HG03103 (cell line): ENCODE results near the gene ZNF22.
"Not testable (repeated sequence)": the region's sequence is repeated elsewhere in the genome, so short reads cannot be mapped to it uniquely, and the experiment has no call there.

Source experiments
- ATAC-seq: cut with Tn5 transposase; IDR thresholded peaks from one replicate; pipeline ENCODE4 v1.9.1; 2021; ENCODE audit warnings: low read depth; ENCODE audit not compliant: unreplicated experiment

ZNF22 gene

DNA sequence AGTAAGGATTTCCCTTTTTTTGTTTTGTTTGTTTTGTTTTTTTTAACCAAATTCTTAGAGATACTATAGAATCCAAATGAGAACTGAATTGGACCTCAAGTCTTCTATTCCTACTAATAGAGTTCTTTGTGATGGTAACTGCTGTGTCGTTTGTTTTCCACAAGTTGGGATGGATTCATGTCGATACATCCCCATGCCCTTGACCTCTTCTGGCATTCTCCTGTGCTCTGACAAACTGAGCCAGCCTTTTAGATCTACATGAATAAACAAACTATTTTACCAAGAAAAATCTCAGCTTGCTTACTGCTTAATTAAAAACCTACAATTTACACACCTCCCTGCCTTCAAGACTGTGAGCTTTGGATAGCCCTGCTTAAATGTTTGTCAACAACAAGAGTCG, 3.9 kb downstream of the ZNF22 start:
- ATAC-seq: no peak

DNA sequence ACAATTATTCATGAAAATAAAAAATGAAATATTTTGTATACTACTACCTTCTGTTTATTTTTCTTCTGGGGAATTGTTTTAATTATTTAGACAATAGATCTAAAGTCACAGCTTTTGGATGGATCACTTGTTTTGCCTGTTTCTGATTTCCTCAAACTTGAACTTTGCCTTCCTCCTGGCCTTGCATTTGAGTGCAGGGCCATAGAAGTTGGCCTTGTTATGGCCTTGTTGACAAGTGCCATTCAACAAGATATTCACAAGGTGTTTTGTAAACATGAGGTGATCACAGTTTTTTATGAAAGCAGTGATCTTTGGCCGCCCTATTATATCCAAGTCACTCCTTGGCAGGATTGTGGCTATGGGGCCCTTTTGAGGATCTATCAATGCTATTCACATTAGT, 4.6 kb downstream of the ZNF22 start:
- ATAC-seq: no peak

GRCh38 chr10:45006276-45007030, 5.7 kb downstream of the ZNF22 start:
- ATAC-seq: no peak

- ATAC-seq: peak; percentile 89
These were observed 7.9 kb downstream of the ZNF22 start for GRCh38 chr10:45008524-45009161.

GRCh38 chr10:45014557-45014956, 13.8 kb downstream of the ZNF22 start:
- ATAC-seq: not testable (repeated sequence)

DNA sequence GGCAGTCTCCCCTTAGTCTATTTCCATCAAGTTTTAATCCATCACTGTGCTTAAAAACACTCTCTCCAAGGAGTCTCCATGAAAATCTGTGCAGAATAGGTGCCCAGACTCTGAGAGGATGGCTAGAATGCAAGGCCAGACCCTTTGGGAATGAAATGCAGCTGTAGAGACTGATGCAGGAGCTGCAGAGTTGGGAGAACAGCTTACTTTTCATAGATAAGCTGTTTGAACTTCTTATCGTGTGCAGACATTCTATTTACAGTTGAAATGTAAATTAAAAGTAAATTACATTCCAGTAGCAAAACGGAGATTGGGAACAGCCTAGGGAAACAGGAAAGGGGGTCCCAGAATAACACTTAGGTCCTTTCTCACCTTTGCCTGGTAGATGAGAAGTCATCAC, 14.9 kb downstream of the ZNF22 start:
- no peak for ATAC-seq

- ATAC-seq: no peak
These were observed 22.7 kb downstream of the ZNF22 start for GRCh38 chr10:45023426-45023825.

DNA sequence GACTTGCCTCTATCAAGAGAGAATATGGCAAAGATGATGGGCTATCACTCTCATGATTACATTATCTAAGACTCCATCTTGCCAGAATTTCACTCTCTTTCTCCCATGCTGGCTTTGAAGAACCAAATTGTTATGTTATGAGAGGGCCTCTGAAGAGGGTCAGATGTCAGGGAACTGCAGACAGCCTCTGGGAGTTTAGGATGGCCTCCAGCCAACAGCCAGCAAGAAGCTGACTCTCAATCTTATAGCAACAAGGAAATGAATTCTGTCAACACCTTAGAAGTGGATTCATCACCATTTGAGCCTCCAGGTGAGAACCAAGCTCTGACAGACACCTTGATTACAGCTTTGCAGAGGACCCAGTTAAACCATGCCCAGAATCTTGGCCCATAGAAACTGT, 33.6 kb downstream of the ZNF22 start:
- no peak for ATAC-seq

- ATAC-seq: no peak
These were observed 35.0 kb downstream of the ZNF22 start for GRCh38 chr10:45035673-45036072.

- ATAC-seq: no peak
These were observed 40.3 kb downstream of the ZNF22 start for GRCh38 chr10:45040921-45041542.

- ATAC-seq: no peak
These were observed 43.6 kb downstream of the ZNF22 start for GRCh38 chr10:45044290-45044689.

GRCh38 chr10:45050551-45051235, 50.0 kb downstream of the ZNF22 start:
- no peak for ATAC-seq

DNA sequence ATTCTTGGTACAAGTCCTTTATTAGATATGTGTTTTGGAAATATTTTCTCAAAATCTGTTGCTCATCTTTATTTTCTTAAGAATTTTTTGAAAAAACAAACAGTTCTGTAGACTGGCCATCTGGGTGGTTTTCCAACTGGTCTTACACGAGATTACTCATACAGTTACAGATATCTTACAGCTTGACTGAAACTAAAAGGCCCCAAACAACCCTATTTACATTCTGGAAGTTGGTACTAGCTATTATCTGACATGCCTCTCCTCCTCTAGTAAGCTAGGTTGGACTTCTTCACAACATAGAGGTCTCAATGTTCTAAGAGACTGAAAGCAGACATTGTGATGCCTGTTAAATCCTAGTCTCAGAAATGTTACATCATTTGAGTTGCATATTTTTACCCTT, 52.0 kb downstream of the ZNF22 start:
- peak; percentile 54 for ATAC-seq

- no peak for ATAC-seq
These were observed 52.9 kb downstream of the ZNF22 start for GRCh38 chr10:45053569-45054100.
